Lung (tissue), 12 donors: Measurements from ENCODE around the gene EPHB4. TPM values are rescaled to one million over a fixed set of nuclear protein-coding genes. Genes with fewer than 3 reads are reported as not detected.

Experiments used
- ATAC-seq: fragments of 200-7000 bp; cut with Tn5 transposase; one replicate; pipeline ENCODE4 v1.9.1; 2020; ENCODE audit warnings: moderate number of reproducible peaks; ENCODE audit not compliant: insufficient read depth, low FRiP score
- DNase-seq, 3 donors: peaks; one replicate each; pipeline ENCODE4 v3.0.0-alpha.2; 2013 to 2017
- H3K27ac ChIP-seq, 2 donors: one replicate each; pipeline ENCODE4 v1.5.1; 2013; ENCODE audit warnings: mild to moderate bottlenecking in 2 of 2, moderate library complexity in 2 of 2, control low read depth in 1 of 2, inconsistent platforms in 1 of 2, low read depth in 1 of 2, low read length in 1 of 2
- H3K27me3 ChIP-seq, 3 donors: one replicate each; pipeline ENCODE4 v1.5.1; 2013; ENCODE audit warnings: low read length in 2 of 3; ENCODE audit not compliant: control insufficient read depth in 3 of 3, insufficient read depth in 3 of 3
- H3K36me3 ChIP-seq, 4 donors: one replicate each; pipeline ENCODE4 v1.5.1; 2013; ENCODE audit warnings: low read length in 4 of 4, mild to moderate bottlenecking in 1 of 4, moderate library complexity in 1 of 4; ENCODE audit not compliant: control insufficient read depth in 4 of 4, insufficient read depth in 4 of 4
- H3K4me1 ChIP-seq, 5 donors: one replicate each; pipeline ENCODE4 v1.5.1; 2013; ENCODE audit warnings: low read length in 5 of 5, mild to moderate bottlenecking in 2 of 5, moderate library complexity in 1 of 5; ENCODE audit not compliant: control insufficient read depth in 5 of 5, insufficient read depth in 5 of 5
- H3K4me3 ChIP-seq: one replicate; pipeline ENCODE4 v1.5.1; 2013; ENCODE audit warnings: mild to moderate bottlenecking, control low read depth, moderate library complexity
- H3K9ac ChIP-seq, 2 donors: one replicate each; pipeline ENCODE4 v1.5.1; 2013; ENCODE audit warnings: low read length in 2 of 2, control low read depth in 1 of 2; ENCODE audit not compliant: insufficient read depth in 1 of 2
- H3K9me3 ChIP-seq, 4 donors: one replicate each; pipeline ENCODE4 v1.5.1; 2013; ENCODE audit warnings: low read length in 3 of 4, mild to moderate bottlenecking in 1 of 4, moderate library complexity in 1 of 4; ENCODE audit not compliant: control insufficient read depth in 4 of 4, insufficient read depth in 3 of 4
- WGBS, 2 donors: extraction: QIAGEN DNeasy Blood & Tissue Kit; methylation state at CpG; one replicate each; pipeline ENCODE4 v1.1.7; 2013; 5-methylcytosine and 5-hydroxymethylcytosine counted together
- polyA plus RNA-seq, 2 donors: library from polyadenylated mRNA; stranded (reverse); fragments of 200-250 nt; gene quantifications; one replicate each; pipeline ENCODE4 v1.2.1, GENCODE V29; 2013
- total RNA-seq, 2 donors: library from RNA; depleted of rRNA in 1 of 2; stranded (reverse); fragments of >200 nt in 1 of 2; gene quantifications; one replicate each; pipeline ENCODE4 v1.2.1, GENCODE V29; 2014 to 2021
- TF ChIP-seq, protein P1 (sequence below): IDR thresholded peaks from 2 replicates; pipeline ENCODE4 v1.5.1; 2012; ENCODE audit warnings: mild to moderate bottlenecking; ENCODE audit errors: control extremely low read depth, extremely low read depth
- donor health status: control.
- donor health status: control.
- donor health status: Bipolar disorder and iron deficiency.
- donor health status: healthy.
- donor health status: DM: yes; HTN: yes; CAD: no.

The EPHB4 gene
- total and polyA plus RNA-seq, 4 donors = 21.7 to 64.2 (median 50.4) TPM

- TF ChIP-seq, protein P1, sequence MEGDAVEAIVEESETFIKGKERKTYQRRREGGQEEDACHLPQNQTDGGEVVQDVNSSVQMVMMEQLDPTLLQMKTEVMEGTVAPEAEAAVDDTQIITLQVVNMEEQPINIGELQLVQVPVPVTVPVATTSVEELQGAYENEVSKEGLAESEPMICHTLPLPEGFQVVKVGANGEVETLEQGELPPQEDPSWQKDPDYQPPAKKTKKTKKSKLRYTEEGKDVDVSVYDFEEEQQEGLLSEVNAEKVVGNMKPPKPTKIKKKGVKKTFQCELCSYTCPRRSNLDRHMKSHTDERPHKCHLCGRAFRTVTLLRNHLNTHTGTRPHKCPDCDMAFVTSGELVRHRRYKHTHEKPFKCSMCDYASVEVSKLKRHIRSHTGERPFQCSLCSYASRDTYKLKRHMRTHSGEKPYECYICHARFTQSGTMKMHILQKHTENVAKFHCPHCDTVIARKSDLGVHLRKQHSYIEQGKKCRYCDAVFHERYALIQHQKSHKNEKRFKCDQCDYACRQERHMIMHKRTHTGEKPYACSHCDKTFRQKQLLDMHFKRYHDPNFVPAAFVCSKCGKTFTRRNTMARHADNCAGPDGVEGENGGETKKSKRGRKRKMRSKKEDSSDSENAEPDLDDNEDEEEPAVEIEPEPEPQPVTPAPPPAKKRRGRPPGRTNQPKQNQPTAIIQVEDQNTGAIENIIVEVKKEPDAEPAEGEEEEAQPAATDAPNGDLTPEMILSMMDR = peak; percentile 83
- whole genome bisulfite sequencing, 2 donors = 0 to 1% methylated on average over 71 of the region's 71 CpGs
- ATAC-seq (peak; percentile 99), DNase-seq (peak; percentile 92 to 95 (median 92))
- Histone ChIP-seq H3K27ac (peak within 1 kb of the TSS in 1 of 2 donors; percentile 65), H3K4me1 (peaks cover 0 to 13% (median 4%) of the 10 kb centered on the region in 5 donors), H3K4me3 (peak within 1 kb of the TSS; percentile 65), H3K9ac (peak within 1 kb of the TSS in 1 of 2 donors; percentile 25), H3K27me3 (no peaks in the 10 kb centered on the region), H3K9me3 (no peaks in the 10 kb centered on the region), H3K36me3 (peaks cover 0 to 13% (median 2%) of the 10 kb centered on the region in 4 donors)
Measured at GRCh38 chr7:100852048-100852872, 24.9 kb upstream of the EPHB4 start, which contains the start of gene SLC12A9. SLC12A9 (plus strand) TSS chr7:100852713; CDS start chr7:100854198, 1,485 bp downstream.

DNA sequence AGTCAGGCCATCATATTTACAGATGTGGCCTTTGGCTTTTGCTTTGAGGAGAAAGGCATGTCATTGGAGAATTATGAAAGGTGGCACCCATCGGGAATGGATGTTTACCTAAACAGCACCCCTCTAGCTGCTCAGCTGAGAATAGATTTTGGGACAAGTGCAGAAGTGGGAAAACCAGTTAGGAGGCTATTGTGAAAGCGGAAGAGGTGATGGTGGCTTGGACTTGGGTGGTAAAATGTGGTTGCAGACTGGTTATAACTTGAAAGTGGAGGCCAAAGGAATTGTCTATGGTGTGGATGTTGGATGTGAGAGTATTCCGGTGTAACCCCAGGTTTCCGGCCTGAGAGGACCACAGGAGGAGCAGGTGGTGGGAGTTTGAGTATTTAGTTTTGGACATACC is 20.0 kb upstream of the EPHB4 start:
- no peak for DNase-seq
- Histone ChIP-seq H3K4me3 (no peak overlapping the region), H3K27me3 (no peaks in the 10 kb centered on the region), H3K4me1 (peaks cover 0 to 7% (median 0%) of the 10 kb centered on the region in 5 donors), H3K36me3 (no peaks in the 10 kb centered on the region), H3K27ac (no peak overlapping the region), H3K9ac (no peak overlapping the region), H3K9me3 (no peaks in the 10 kb centered on the region)
- 87 to 98% methylated on average over 4 of the region's 4 CpGs for WGBS, 2 donors
- TF ChIP-seq, protein P1 = no peak
- ATAC-seq = no peak

DNA sequence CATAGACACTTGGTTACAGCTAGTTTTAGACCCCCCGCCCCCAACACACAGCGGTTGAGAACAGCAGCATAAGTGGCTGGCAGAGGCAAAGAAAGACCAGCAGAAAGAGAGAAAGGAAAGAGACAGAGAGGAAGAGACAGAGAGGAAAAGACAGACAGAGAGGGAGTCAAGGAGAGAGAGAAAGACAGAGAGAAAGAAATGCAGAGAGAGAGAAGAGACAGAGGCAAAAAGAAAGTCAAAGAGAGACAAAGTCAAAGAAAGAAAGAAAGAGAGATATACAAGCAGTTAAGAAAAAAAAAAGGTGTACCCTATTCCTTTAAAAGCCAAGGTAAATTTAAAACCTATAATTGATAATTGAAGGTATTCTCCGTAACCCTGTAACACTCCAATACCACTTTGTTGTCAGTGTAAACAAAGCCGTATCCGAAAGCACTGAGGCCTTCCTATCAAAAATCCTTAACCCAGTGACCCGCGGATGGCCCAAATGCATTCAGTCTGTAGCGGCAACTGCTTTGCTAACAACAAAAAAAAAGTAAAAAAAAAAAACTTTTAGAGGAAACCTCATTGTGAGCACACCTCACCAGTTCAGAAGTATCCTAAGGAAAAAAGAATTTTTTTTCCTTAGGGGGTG is 13.3 kb upstream of the EPHB4 start:
- 65 to 85% methylated on average over 8 of the region's 8 CpGs for WGBS, 2 donors
- Histone ChIP-seq H3K27me3 (no peaks in the 10 kb centered on the region), H3K36me3 (no peaks in the 10 kb centered on the region), H3K4me3 (no peak overlapping the region), H3K9ac (no peak overlapping the region), H3K9me3 (no peaks in the 10 kb centered on the region), H3K27ac (no peak overlapping the region), H3K4me1 (peaks cover 0 to 15% (median 2%) of the 10 kb centered on the region in 5 donors)
- TF ChIP-seq, protein P1 = no peak
- DNase-seq = peak in 1 of 3 donors; percentile 4
- no peak for ATAC-seq
